Left ventricle myocardium superior (tissue), 1 donor: ENCODE measurements around the gene WDFY3. TPM values are rescaled to one million over a fixed set of nuclear protein-coding genes. Genes with fewer than 3 reads are reported as not detected.

Experiments used
- ATAC-seq: fragments of 200-7000 bp; cut with Tn5 transposase; one replicate; pipeline ENCODE4 v1.9.1; 2020; ENCODE audit warnings: mild to moderate bottlenecking, moderate library complexity
- DNase-seq: peaks from one replicate; pipeline ENCODE4 v3.0.0-alpha.2; 2020
- intact Hi-C: fragments of 100-400 bp; cut with micrococcal nuclease; formaldehyde crosslinking; loops from one replicate; pipeline ENCODE4 v1.11.0; 2022
- total RNA-seq: library from RNA; stranded (reverse); fragmentation: NEBNext Ultra II Directional; extraction: Animal tissue kit (Norgen Biotek cat#: 25700); gene quantifications from one replicate; pipeline ENCODE4 v1.2.1, GENCODE V29; 2021
- donor health status: DM: no; HTN: yes; CAD: no; lungs with severe emphysema.

The WDFY3 gene
- total RNA-seq, 1 donor from 2014 or later, result 43.8 TPM

DNA sequence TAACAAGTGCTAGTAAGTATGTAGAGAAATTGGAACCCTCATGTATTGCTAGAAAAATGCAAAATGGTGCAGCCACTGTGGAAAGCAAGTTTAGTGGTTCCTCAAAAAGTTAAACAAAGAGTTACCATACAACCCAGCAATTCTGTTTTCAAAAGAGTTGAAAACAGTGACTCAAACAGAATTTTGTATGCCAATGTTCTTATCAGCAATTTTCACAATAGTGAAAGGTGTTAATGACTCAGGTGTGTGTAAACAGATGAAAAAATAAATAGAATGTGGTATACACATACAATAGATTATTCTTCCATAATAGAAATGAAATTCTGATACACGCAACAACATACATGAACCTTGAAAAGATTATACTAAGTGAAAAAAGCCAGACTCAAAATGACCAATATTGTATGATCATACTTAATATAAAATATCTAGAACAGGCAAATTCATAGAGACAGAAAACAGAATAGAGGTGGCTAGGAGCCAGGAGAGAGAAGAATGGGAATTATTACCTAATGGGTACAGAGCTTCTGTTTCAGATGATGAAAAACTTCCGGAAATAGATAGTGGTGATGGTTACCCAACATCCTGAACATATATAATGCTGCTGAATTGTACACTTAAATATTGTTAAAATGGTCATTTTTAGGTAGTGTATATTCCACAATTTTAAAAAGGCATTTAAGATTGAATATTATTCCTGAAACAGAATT is 51.6 kb downstream of the WDFY3 start:
- DNase-seq (no peak), ATAC-seq (no peak)
- intact Hi-C loops, result no loop called here

DNA sequence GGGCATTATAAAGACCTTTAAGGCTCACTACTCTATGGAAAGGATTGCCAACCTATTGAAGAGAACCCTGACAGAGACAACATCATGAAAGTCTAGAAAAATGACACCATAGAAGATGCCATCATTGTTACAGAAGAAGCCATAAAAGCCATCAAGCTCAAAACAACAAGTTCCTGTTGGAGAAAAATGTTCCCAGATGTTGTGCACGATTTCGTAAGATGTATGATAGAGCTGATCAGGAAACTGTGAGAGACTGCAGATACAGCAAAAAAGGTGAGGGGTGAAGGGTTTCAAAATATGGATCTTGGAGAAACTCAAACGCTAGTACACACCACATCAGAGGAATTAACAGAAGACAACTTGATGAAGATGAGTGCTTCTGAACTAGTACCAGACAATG is 53.3 kb downstream of the WDFY3 start:
- no peak for ATAC-seq
- intact Hi-C loops, result no loop called here

DNA sequence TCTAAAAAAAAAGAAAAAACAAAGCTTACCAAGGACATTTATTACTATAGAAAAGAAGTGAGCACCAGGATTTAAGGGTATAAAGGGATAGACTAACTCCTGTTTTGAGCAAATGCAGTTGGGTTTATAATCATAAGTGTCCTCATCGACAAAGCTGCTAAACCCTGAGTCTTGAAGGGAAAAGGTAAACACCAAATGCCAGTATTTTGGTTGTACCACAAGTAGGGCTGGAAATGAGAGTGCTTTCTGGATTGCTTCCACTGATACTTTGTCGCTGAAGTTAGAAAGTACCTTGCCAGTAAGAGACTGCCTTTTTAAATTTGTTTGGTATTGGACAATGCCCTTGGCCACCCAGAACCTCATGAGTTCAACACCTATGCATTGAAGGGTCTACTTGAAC is 53.7 kb downstream of the WDFY3 start:
- ATAC-seq, result no peak
- no peak for DNase-seq
- intact Hi-C loops, result no loop called here

More for the DNA sequence above, 53.3 kb downstream of the WDFY3 start:
- no peak for DNase-seq

DNA sequence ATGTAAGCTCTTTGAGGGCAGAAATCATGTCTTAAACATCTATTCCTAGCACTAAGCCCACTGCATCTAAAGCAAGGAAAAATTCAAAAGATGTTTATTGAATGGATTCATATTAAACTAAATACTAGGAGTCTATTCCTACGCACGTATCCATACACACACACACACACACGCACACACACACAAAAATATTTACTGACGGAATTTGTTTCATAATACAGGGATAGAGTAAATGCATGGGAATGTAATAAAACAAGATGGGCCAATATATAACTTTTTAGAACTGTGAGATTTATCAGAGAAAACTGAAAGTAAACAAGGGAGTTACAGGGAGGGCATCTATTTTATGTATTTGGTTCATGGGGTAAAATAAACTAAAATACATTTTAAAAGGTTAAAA is 57.6 kb downstream of the WDFY3 start:
- no peak for DNase-seq
- no peak for ATAC-seq
- intact Hi-C loops, result no loop called here

DNA sequence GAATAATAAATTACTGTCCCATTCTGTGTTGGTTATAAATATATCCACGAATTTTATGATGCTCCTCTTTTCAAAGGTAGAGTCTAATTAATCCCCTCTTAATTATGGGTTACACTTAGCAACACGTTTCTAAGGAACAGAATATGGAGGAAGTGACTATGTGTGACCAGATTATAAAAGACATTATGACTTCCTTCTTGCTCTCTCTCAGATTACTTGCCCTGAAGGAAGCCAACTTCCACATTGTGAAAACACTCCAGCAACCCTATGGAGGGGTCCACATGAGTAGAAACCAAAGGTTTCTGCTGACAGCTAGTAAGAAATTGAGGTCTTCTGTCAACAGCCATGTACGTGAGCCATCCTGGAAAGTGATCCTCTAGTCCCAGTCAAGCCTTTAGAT is 59.3 kb downstream of the WDFY3 start:
- ATAC-seq (no peak), DNase-seq (no peak)
- intact Hi-C loops, result no loop called here

DNA sequence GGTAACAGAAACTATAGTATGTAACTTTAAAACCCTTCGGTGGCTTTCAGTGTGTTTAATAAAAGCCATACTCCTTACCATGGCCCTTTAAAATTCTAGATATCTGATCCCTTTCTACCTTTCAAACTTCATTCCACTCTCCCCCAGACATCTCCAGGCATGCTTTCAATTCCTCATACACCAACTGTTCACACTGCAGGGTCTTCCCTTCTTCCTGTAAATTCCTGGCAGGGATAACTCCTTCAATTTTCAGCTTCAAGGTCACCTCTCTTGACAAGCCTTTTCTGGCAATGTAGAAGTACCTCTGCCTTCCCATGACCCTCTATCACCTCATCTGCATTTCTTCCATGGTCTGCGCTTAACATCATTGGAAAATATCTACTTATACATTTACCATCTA is 60.8 kb downstream of the WDFY3 start:
- ATAC-seq, result no peak
- DNase-seq, result no peak
- intact Hi-C loops, result no loop called here

DNA sequence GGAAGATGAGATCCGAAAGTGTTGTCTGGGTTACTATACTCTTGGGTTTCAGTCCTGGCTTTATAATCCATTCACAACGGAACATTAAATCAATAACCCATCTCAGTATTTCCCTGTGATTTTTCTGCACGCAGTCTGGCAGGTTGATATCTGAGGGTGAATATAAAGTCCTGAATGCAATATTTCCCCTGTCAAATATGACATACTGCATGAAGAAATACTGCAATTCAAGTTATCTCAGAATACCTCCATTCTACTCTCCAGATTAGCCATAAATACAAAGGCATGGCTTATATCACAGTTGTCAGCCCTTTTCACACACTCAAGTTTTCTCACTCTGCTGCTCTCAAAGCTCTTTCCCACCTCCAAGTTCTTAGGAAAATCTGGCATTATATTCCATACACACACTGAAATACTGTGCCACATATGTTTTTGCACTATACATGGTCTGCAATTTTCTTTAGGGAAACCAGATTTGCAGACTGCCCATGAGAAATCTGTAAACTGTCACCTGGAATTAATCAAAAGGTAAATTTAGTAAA is 64.7 kb downstream of the WDFY3 start:
- ATAC-seq (no peak), DNase-seq (no peak)
- intact Hi-C loops, result no loop called here

DNA sequence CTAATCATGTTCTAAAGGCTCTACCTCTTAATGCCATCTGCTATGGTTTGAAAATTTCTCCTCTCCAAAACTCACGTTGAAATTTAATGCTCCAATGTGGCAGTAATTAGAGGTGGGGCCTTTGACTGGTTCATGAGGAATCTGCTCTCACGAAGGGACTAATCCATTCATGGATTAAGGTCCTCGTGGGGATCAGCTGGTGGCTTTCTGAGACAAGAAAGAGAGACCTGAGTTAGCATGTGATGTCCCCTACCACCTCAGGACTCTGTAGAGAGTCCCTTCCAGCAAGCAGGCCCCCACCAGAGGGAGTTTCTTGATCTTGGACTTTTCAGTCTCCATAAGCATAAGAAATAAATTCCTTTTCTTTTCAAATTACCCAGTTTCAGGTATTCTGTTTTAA is 65.3 kb downstream of the WDFY3 start:
- ATAC-seq (no peak), DNase-seq (no peak)
- intact Hi-C loops, result no loop called here

DNA sequence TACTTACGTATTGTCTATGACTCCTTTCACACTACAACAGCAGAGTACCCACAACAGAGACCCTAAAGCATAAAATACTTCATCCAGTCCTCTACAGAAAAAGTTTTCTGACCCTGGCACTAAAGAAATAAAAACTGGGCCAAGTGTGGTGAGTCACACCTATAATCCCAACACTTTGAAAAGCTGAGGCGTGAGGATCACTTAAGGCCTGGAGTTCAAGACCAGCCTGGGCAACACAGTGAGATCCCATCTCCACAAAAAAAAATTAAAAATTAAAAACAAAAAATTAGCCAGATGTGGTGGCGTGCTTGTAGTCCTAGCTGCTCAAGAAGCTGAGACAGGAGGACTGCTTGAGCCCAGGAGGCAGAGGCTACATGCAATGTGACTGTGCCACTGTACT is 66.9 kb downstream of the WDFY3 start:
- no peak for ATAC-seq
- DNase-seq, result no peak
- intact Hi-C loops, result no loop called here

DNA sequence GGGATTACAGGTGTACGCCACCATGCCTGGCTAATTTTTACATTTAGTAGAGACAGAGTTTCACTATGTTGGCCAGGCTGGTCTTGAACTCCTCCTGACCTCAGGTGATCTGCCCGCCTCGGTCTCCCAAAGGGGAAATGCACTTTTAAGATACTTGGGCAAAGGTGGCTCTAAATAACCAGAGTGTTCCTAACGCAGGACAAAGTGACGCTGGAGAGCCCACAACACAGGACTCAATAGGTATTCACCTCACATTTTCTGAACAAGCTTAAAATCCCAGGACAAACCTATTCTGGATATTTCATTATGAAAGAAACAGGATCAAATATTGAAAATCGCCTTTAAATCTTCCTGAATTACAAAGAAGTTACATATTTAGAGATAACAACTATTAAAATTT is 69.0 kb downstream of the WDFY3 start:
- ATAC-seq, result no peak

DNA sequence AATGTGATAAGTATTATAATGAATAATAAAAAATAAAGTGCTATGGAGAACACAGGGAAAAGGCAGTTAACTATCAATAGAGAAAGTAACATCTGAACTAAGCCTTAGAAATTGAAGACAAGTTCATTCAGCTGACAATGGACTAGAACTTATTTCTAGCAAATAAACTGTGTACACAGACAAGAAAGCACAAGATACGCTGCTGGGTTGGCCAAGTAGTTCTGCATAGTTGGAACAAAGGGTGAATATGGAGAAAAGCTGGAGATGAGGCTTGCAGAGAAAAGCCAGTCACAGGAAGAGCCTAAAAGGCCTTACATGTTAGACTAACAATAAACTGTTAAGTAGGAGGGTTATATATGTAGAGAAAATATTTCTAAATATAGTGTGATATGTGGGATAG is 71.2 kb downstream of the WDFY3 start:
- intact Hi-C loops, result no loop called here
- no peak for ATAC-seq
- no peak for DNase-seq

More for the DNA sequence above, 69.0 kb downstream of the WDFY3 start:
- no peak for DNase-seq
- intact Hi-C loops, result no loop called here

DNA sequence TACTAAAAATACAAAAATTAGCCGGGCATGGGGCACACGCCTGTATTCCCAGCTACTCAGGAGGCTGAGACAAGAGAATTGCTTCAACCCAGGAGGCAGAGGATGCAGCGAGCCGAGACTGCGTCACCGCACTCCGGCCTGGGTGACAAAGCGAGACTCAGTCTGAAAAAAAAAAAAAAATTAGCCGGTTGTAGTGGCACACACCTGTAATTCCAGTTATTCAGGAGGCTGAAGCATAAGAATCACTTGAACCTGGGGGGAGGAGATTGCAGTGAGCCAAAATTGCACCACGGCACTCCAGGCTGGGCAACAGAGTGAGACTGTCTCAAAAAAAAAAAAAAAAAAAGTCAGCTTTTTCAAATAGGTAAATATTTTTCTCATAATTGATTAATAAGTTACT is 71.9 kb downstream of the WDFY3 start:
- no peak for DNase-seq
- no peak for ATAC-seq
- intact Hi-C loops, result no loop called here

DNA sequence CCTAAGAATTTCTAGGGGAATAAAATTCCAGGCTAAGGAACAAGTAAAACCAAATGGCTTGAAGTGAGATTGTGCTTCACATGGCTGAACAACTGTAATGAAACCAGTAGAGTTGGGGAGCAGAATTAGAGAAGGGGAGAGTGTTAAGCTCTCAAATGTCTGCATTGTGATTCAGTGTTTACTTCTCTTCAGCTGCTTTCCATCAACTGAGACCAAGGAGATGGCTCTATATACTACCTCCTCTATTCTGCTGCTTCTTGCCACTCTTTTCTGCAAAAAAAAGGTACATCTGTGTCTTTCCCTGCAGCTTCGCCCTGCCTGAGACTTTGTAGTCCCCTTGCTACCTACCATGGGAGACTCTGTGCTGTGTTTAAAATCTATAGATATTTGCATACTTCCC is 73.5 kb downstream of the WDFY3 start:
- intact Hi-C loops, result no loop called here
- ATAC-seq (no peak), DNase-seq (no peak)

DNA sequence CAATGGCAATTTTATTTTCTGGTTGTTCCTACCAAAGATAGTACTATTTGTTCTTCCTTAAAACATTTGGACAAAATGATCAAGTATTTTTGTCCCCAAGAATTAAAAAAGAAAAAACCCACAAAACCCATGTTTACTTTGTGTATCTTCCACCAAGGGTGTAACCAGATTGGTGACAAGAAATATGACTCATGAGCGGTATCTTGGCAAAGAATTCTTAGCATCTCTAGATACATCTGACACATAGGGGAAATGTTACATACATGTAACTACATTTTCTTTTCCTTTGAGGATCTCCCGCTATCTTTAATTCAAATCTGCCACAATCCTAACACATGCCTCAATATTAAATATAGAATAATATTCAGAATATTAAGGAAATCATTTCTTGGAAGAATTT is 78.7 kb downstream of the WDFY3 start:
- intact Hi-C loops, result no loop called here
- peak; percentile 28 for ATAC-seq
- no peak for DNase-seq

DNA sequence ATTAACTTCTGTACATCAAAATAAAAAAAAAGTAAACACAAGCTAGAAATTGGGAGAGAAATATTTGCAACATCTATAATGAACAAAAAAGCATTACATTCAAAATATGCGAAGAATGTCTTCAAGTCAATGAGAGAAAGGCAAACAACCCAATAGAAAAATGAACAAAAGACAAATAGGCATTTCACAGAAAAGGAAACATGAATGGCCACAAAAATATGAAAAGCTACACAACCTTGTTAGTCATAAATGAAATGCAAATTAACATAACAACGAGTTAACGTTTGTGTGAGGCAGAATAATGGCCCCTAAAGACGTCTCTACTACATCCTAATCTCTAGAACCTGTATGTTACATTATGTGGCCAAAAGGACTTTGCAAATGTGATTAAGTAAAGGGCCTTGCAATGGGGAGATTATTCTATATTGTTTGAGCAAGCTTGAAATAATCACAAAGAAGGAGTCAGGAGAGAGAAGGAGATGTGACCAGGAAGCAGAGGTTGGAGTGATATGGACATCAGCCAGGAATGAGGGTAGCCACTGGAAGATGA is 86.8 kb downstream of the WDFY3 start:
- intact Hi-C loops, result no loop called here
- ATAC-seq (no peak), DNase-seq (no peak)

DNA sequence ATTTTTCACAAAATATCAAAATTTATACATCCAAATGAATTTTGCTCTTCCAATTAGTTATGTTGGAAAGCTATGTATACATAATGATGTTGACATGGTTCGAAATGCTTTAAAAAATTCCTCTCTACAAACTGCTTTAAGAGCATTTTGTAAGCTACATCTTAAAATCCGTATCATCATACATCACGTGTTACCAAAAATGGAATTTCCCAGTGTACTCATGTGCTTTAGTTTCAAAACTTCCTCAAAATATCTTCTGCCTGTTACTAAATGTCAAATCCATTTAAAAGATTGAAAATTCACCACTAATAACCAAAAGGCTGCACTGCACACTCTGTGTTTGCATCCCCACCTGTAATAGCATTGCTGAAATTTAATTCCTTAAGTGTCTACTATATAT is 87.9 kb downstream of the WDFY3 start:
- no peak for ATAC-seq
- intact Hi-C loops, result no loop called here
- no peak for DNase-seq

DNA sequence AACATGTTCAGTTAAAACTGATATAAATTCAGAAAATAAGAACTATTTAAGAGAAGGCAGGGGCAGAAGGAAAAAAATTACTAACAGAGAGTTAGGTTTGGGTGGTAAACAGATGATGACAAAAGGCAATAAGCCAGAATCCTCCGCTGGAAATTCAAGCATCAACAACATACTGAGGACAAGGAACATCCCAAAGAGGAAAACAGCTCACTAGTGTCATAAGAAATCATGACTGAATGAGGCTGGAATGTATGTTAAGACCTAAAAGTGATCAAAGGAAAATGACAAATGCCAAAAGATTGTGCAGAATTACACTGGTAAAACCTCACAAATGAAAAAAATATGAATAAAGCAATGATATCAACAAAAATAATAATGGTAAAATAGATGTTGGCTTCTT is 88.4 kb downstream of the WDFY3 start:
- intact Hi-C loops, result no loop called here
- ATAC-seq (no peak), DNase-seq (no peak)

DNA sequence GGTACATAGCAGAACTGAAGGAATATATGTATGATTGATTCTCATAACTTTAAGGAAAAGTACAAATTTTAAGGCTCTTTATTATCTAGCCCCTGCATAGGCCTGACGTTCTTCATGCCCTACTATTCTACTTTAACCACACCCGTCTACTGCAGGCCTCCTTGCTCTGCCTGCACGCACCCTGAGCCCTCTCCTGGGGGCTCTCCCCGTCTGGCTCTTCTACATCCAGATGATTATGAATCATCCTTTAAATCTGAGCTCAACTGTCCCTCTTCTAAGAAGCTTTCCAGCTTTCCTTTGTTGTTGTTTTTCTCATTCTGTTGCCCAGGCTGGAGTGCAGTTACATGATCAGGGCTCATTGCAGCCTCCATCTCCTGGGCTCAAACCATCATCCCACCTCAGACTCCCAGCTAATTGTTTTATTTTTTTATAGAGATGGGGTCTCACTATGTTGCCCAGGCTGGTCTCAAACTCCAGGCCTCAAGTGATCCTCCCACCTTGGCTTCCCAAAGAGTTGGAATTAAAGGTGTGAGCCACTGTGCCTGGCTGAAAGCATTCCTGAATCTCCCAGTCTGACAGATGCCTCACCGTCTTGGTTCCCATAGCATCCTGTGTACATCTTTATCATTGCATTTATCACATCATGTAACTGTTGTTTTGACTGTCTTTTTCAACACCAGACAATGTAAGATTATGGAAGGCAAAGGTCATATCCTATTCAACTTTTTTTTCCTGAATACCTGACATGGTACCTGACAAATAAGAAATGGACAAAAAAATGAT is 89.2 kb downstream of the WDFY3 start:
- DNase-seq (no peak), ATAC-seq (peak; percentile 54)
- intact Hi-C loops, result no loop called here

DNA sequence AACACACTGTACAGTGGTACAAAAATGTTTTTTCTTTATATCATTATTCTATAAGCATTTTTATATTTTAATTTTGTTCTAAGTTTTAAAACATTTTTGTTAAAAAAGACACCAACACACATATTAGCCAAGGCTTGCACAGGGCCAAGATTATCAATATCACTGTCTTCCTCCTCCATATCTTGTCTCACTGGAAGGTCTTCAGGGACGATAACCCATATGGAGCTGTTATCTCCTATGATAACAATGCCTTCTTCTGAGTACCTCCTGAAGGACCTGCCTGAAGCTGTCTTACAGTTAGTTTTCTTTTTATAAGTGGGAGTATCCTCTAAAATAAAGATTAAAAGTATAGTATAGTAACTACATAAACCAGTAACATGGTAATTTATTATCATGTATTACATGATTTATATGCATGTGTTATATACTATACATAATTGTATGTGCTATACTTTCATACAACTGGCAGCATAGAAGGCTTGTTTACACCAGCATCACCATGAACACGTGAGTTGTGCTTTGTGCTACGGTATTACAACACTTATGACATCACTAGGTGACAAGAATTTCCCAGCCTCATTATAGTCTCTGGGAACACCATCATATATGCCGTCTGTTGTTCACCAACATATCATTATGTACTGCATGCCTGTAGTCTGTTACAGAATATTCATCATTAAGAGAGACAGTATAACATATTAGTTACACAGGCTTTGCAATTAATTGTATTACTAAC is 90.7 kb downstream of the WDFY3 start:
- no peak for ATAC-seq
- no peak for DNase-seq
- intact Hi-C loops, result no loop called here

DNA sequence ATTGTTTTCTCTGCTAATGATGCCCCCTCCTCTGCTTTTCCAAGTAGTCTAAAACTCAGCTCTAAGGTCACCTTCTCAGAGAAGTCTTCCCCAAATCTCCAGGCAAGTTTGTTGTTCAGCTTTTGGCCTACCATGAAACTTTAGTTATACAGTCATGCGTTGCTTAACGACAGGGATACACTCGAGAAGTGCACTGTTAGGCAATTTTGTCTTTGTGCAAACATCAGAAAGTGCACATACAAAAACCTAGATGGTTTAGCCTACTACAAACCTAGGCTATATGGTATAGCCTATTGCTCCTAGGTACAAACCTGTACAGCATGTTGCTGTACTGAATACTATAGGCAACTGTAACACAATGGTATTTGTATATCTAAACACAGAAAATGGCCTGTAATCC is 91.9 kb downstream of the WDFY3 start:
- intact Hi-C loops, result no loop called here
- ATAC-seq (no peak), DNase-seq (no peak)
